Suprapubic skin (tissue), 4 donors: ENCODE data around the gene ENTPD1.

Source experiments
- POLR2A ChIP-seq, 2 donors: fragments of 450-650 bp; IDR thresholded peaks; one replicate each; pipeline ENCODE4 v1.6.1; 2017; ENCODE audit warnings: antibody characterized with exemption in 2 of 2, mild to moderate bottlenecking in 2 of 2, moderate library complexity in 2 of 2
- POLR2AphosphoS5 ChIP-seq, 3 donors: sonication (generic); formaldehyde crosslinking; IDR thresholded peaks; one replicate each; pipeline ENCODE4 v1.6.1; 2017; ENCODE audit warnings: antibody characterized with exemption in 3 of 3
- TF ChIP-seq, protein P1 (sequence below), 2 donors: fragments of 200-600 bp in 1 of 2; fragments of 450-650 bp in 1 of 2; sonication (generic) in 1 of 2; IDR thresholded peaks; one replicate each; pipeline ENCODE4 v1.5.1; 2016 to 2019; ENCODE audit warnings: antibody characterized with exemption in 2 of 2, mild to moderate bottlenecking in 1 of 2, moderate library complexity in 1 of 2

DNA sequence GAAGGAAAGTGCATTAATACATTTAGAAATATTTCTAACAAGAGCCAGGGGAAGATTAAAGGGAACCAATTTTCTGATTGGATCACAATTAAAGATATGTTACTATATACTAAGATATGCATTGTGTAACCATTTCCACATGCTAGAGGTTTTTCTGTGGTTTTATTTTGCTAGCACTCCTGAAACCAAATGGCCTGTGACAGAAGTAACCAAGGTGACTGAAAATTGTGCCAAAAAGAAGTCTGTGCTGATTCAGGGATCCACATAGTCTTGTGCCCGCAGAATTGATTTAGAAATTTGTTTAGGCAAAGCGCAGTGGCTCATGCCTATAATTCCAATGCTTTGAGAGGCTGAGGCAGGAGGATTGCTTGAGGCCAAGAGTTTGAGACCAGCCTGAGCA lies 153.6 kb downstream of the ENTPD1 start:
- no peak for TF ChIP-seq POLR2AphosphoS5 (IDR thresholded peaks at IDR 0.05)
- TF ChIP-seq, protein P1, sequence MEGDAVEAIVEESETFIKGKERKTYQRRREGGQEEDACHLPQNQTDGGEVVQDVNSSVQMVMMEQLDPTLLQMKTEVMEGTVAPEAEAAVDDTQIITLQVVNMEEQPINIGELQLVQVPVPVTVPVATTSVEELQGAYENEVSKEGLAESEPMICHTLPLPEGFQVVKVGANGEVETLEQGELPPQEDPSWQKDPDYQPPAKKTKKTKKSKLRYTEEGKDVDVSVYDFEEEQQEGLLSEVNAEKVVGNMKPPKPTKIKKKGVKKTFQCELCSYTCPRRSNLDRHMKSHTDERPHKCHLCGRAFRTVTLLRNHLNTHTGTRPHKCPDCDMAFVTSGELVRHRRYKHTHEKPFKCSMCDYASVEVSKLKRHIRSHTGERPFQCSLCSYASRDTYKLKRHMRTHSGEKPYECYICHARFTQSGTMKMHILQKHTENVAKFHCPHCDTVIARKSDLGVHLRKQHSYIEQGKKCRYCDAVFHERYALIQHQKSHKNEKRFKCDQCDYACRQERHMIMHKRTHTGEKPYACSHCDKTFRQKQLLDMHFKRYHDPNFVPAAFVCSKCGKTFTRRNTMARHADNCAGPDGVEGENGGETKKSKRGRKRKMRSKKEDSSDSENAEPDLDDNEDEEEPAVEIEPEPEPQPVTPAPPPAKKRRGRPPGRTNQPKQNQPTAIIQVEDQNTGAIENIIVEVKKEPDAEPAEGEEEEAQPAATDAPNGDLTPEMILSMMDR (IDR thresholded peaks at IDR 0.05) = no peak
- no peak for TF ChIP-seq POLR2A (IDR thresholded peaks at IDR 0.05)
